ENCODE data around the gene FAIM. TPM values are rescaled to one million over a fixed set of nuclear protein-coding genes. Genes with fewer than 3 reads are reported as not detected.

FAIM gene
- total and polyA plus RNA-seq, 4 donors, result 7.0 to 32.2 (median 17.4) TPM

- DNase-seq (no peak), ATAC-seq (ENCODE audit: low FRiP score) (no peak)
- no peaks in the 10 kb centered on the region for H3K27me3 ChIP-seq (ENCODE audit: control insufficient read depth in 1 of 2, insufficient read depth in 2 of 2, low read length in 1 of 2)
- no peak overlapping the region for H3K27ac ChIP-seq (ENCODE audit: low read depth in 1 of 2, low read length in 2 of 2)
- intact Hi-C loops (cut with DNase I), result no loop called here
- no peak overlapping the region for H3K4me3 ChIP-seq (ENCODE audit: low read length in 2 of 2)
- H3K9me3 ChIP-seq (ENCODE audit: control insufficient read depth, low read length), result peaks cover 3% of the 10 kb centered on the region
- H3K36me3 ChIP-seq (ENCODE audit: control insufficient read depth in 1 of 2, insufficient read depth in 2 of 2, low read length in 1 of 2), result peaks cover 0 to 1% of the 10 kb centered on the region in 2 donors
- no peaks in the 10 kb centered on the region for H3K4me1 ChIP-seq (ENCODE audit: control insufficient read depth in 1 of 2, insufficient read depth in 2 of 2, low read length in 2 of 2)
- WGBS, 2 donors, result 86 to 87% methylated on average over 1 of the region's 1 CpG
Observed at GRCh38 chr3:138573138-138573537, 35.4 kb upstream of the FAIM start.

- no peaks in the 10 kb centered on the region for H3K4me1 ChIP-seq (ENCODE audit: control insufficient read depth in 1 of 2, insufficient read depth in 2 of 2, low read length in 2 of 2)
- DNase-seq, result no peak
- intact Hi-C loops (cut with DNase I), result no loop called here
- peaks cover 3% of the 10 kb centered on the region for H3K9me3 ChIP-seq (ENCODE audit: control insufficient read depth, low read length)
- WGBS, 2 donors, result 51 to 67% methylated on average over 4 of the region's 4 CpGs
- H3K36me3 ChIP-seq (ENCODE audit: control insufficient read depth in 1 of 2, insufficient read depth in 2 of 2, low read length in 1 of 2), result peaks cover 0 to 1% of the 10 kb centered on the region in 2 donors
- no peak overlapping the region for H3K4me3 ChIP-seq (ENCODE audit: low read length in 2 of 2)
- no peak for ATAC-seq (ENCODE audit: low FRiP score)
- no peaks in the 10 kb centered on the region for H3K27me3 ChIP-seq (ENCODE audit: control insufficient read depth in 1 of 2, insufficient read depth in 2 of 2, low read length in 1 of 2)
- no peak overlapping the region for H3K27ac ChIP-seq (ENCODE audit: low read depth in 1 of 2, low read length in 2 of 2)
Observed at GRCh38 chr3:138578141-138578540, 30.4 kb upstream of the FAIM start.

- WGBS, 2 donors, result 86 to 90% methylated on average over 6 of the region's 6 CpGs
- H3K4me1 ChIP-seq (ENCODE audit: control insufficient read depth in 1 of 2, insufficient read depth in 2 of 2, low read length in 2 of 2), result no peaks in the 10 kb centered on the region
- H3K27me3 ChIP-seq (ENCODE audit: control insufficient read depth in 1 of 2, insufficient read depth in 2 of 2, low read length in 1 of 2), result no peaks in the 10 kb centered on the region
- intact Hi-C loops (cut with DNase I), result no loop called here
- H3K36me3 ChIP-seq (ENCODE audit: control insufficient read depth in 1 of 2, insufficient read depth in 2 of 2, low read length in 1 of 2), result no peaks in the 10 kb centered on the region
- H3K9me3 ChIP-seq (ENCODE audit: control insufficient read depth, low read length), result peaks cover 1% of the 10 kb centered on the region
- H3K27ac ChIP-seq (ENCODE audit: low read depth in 1 of 2, low read length in 2 of 2), result no peak overlapping the region
- DNase-seq (no peak), ATAC-seq (ENCODE audit: low FRiP score) (no peak)
- no peak overlapping the region for H3K4me3 ChIP-seq (ENCODE audit: low read length in 2 of 2)
Observed at GRCh38 chr3:138578961-138579574, 29.5 kb upstream of the FAIM start.

- Histone ChIP-seq H3K27ac (ENCODE audit: low read depth in 1 of 2, low read length in 2 of 2) (no peak overlapping the region), H3K27me3 (ENCODE audit: control insufficient read depth in 1 of 2, insufficient read depth in 2 of 2, low read length in 1 of 2) (no peaks in the 10 kb centered on the region), H3K9me3 (ENCODE audit: control insufficient read depth, low read length) (no peaks in the 10 kb centered on the region), H3K4me1 (ENCODE audit: control insufficient read depth in 1 of 2, insufficient read depth in 2 of 2, low read length in 2 of 2) (no peaks in the 10 kb centered on the region), H3K4me3 (ENCODE audit: low read length in 2 of 2) (no peak overlapping the region), H3K36me3 (ENCODE audit: control insufficient read depth in 1 of 2, insufficient read depth in 2 of 2, low read length in 1 of 2) (no peaks in the 10 kb centered on the region)
- DNase-seq (no peak), ATAC-seq (ENCODE audit: low FRiP score) (no peak)
- intact Hi-C loops (cut with DNase I), result no loop called here
- 93 to 100% methylated on average over 1 of the region's 1 CpG for WGBS, 2 donors
Observed at GRCh38 chr3:138587374-138587773, 21.2 kb upstream of the FAIM start.

GRCh38 chr3:138588445-138588844, 20.1 kb upstream of the FAIM start:
- 92% methylated on average over 5 of the region's 5 CpGs for WGBS, 2 donors
- intact Hi-C loops (cut with DNase I), result no loop called here
- no peaks in the 10 kb centered on the region for H3K4me1 ChIP-seq (ENCODE audit: control insufficient read depth in 1 of 2, insufficient read depth in 2 of 2, low read length in 2 of 2)

GRCh38 chr3:138591392-138591791, 17.2 kb upstream of the FAIM start:
- Histone ChIP-seq H3K27ac (ENCODE audit: low read depth in 1 of 2, low read length in 2 of 2) (no peak overlapping the region), H3K36me3 (ENCODE audit: control insufficient read depth in 1 of 2, insufficient read depth in 2 of 2, low read length in 1 of 2) (no peaks in the 10 kb centered on the region), H3K27me3 (ENCODE audit: control insufficient read depth in 1 of 2, insufficient read depth in 2 of 2, low read length in 1 of 2) (no peaks in the 10 kb centered on the region), H3K9me3 (ENCODE audit: control insufficient read depth, low read length) (no peaks in the 10 kb centered on the region), H3K4me3 (ENCODE audit: low read length in 2 of 2) (no peak overlapping the region), H3K4me1 (ENCODE audit: control insufficient read depth in 1 of 2, insufficient read depth in 2 of 2, low read length in 2 of 2) (no peaks in the 10 kb centered on the region)
- 64 to 74% methylated on average over 1 of the region's 1 CpG for WGBS, 2 donors
- intact Hi-C loops (cut with DNase I), result loop anchor here in 1 of 2 donors (5.0 to 10.0 kb wide), 4 partner anchors 103 to 247 kb away; partner anchors contain the start of gene MRAS
- ATAC-seq (ENCODE audit: low FRiP score), result no peak
- no peak for DNase-seq

More at GRCh38 chr3:138588445-138588844, 20.1 kb upstream of the FAIM start:
- Histone ChIP-seq H3K27me3 (ENCODE audit: control insufficient read depth in 1 of 2, insufficient read depth in 2 of 2, low read length in 1 of 2) (no peaks in the 10 kb centered on the region), H3K27ac (ENCODE audit: low read depth in 1 of 2, low read length in 2 of 2) (no peak overlapping the region), H3K9me3 (ENCODE audit: control insufficient read depth, low read length) (no peaks in the 10 kb centered on the region), H3K4me3 (ENCODE audit: low read length in 2 of 2) (no peak overlapping the region), H3K36me3 (ENCODE audit: control insufficient read depth in 1 of 2, insufficient read depth in 2 of 2, low read length in 1 of 2) (no peaks in the 10 kb centered on the region)
- ATAC-seq (ENCODE audit: low FRiP score), result no peak
- no peak for DNase-seq

- Histone ChIP-seq H3K4me3 (ENCODE audit: low read length in 2 of 2) (peak overlapping the region; percentile 38 to 58), H3K9me3 (ENCODE audit: control insufficient read depth, low read length) (no peaks in the 10 kb centered on the region), H3K4me1 (ENCODE audit: control insufficient read depth in 1 of 2, insufficient read depth in 2 of 2, low read length in 2 of 2) (no peaks in the 10 kb centered on the region), H3K27me3 (ENCODE audit: control insufficient read depth in 1 of 2, insufficient read depth in 2 of 2, low read length in 1 of 2) (no peaks in the 10 kb centered on the region), H3K27ac (ENCODE audit: low read depth in 1 of 2, low read length in 2 of 2) (peak overlapping the region; percentile 43 to 71), H3K36me3 (ENCODE audit: control insufficient read depth in 1 of 2, insufficient read depth in 2 of 2, low read length in 1 of 2) (no peaks in the 10 kb centered on the region)
- peak; percentile 8 for ATAC-seq (ENCODE audit: low FRiP score)
- DNase-seq, result no peak
- WGBS, 2 donors, result 6% methylated on average over 22 of the region's 22 CpGs
- intact Hi-C loops (cut with DNase I), result loop anchor here in 1 of 2 donors (1.0 to 10.0 kb wide), 5 partner anchors 101 to 322 kb away; partner anchors contain the start of gene MRAS
Observed at GRCh38 chr3:138593488-138594149, 15.0 kb upstream of the FAIM start.

- intact Hi-C loops (cut with DNase I), result loop anchor here in 1 of 2 donors (1.0 to 10.0 kb wide), 5 partner anchors 100 to 321 kb away; partner anchors contain the start of gene MRAS
Observed at GRCh38 chr3:138594150-138594934, 14.2 kb upstream of the FAIM start, which contains the start of gene CEP70. CEP70 (minus strand) TSS chr3:138594260; CDS start chr3:138572927, 21,333 bp downstream.

More at GRCh38 chr3:138594150-138594934, 14.2 kb upstream of the FAIM start, which contains the start of gene CEP70:
- no peaks in the 10 kb centered on the region for H3K27me3 ChIP-seq (ENCODE audit: control insufficient read depth in 1 of 2, insufficient read depth in 2 of 2, low read length in 1 of 2)
- ATAC-seq (ENCODE audit: low FRiP score) (peak; percentile 99), DNase-seq (peak; percentile 96 to 97)
- H3K4me1 ChIP-seq (ENCODE audit: control insufficient read depth in 1 of 2, insufficient read depth in 2 of 2, low read length in 2 of 2), result no peaks in the 10 kb centered on the region
- H3K4me3 ChIP-seq (ENCODE audit: low read length in 2 of 2), result peak within 1 kb of the TSS; percentile 51 to 58
- H3K27ac ChIP-seq (ENCODE audit: low read depth in 1 of 2, low read length in 2 of 2), result peak within 1 kb of the TSS; percentile 43 to 80
- 0 to 1% methylated on average over 52 of the region's 52 CpGs for WGBS, 2 donors
- H3K9me3 ChIP-seq (ENCODE audit: control insufficient read depth, low read length), result no peaks in the 10 kb centered on the region
- no peaks in the 10 kb centered on the region for H3K36me3 ChIP-seq (ENCODE audit: control insufficient read depth in 1 of 2, insufficient read depth in 2 of 2, low read length in 1 of 2)
